Ramos (cell line): ENCODE measurements around the gene PRAMEF15.
"Not testable (repeated sequence)": the region's sequence is repeated elsewhere in the genome, so short reads cannot be mapped to it uniquely, and the experiment has no call there.

Experiments
- in situ Hi-C: fragments of 300-500 bp; cut with MboI; formaldehyde crosslinking; loops from one replicate; pipeline ENCODE4 v1.14.3; 2022; ENCODE audit warnings: low sequenced_read_pairs; ENCODE audit not compliant: unreplicated experiment

Gene PRAMEF15

GRCh38 chr1:13315281-13315680, at the start of gene PRAMEF15:
Gene PRAMEF15 (plus strand): TSS chr1:13315581. CDS start chr1:13318408, 2,827 bp downstream.
- in situ Hi-C loops, result not testable (repeated sequence)

GRCh38 chr1:13277016-13277415, 38.4 kb upstream of the PRAMEF15 start:
- in situ Hi-C loops, result not testable (repeated sequence)

GRCh38 chr1:13279617-13280016, 35.8 kb upstream of the PRAMEF15 start:
- in situ Hi-C loops, result not testable (repeated sequence)

GRCh38 chr1:13285037-13285436, 30.3 kb upstream of the PRAMEF15 start, which contains the start of gene PRAMEF8:
Gene PRAMEF8 (minus strand): TSS chr1:13285137. CDS start chr1:13284091, 1,046 bp downstream.
- in situ Hi-C loops, result not testable (repeated sequence)

- in situ Hi-C loops, result not testable (repeated sequence)
Measured at GRCh38 chr1:13289030-13289429, 26.4 kb upstream of the PRAMEF15 start.

GRCh38 chr1:13297216-13297931, 18.0 kb upstream of the PRAMEF15 start:
- in situ Hi-C loops, result not testable (repeated sequence)

GRCh38 chr1:13298699-13299098, 16.7 kb upstream of the PRAMEF15 start:
- in situ Hi-C loops, result not testable (repeated sequence)

- in situ Hi-C loops, result not testable (repeated sequence)
Measured at GRCh38 chr1:13302197-13302596, 13.2 kb upstream of the PRAMEF15 start.

- in situ Hi-C loops, result not testable (repeated sequence)
Measured at GRCh38 chr1:13303239-13303638, 12.1 kb upstream of the PRAMEF15 start, which contains the start of gene PRAMEF33. Gene PRAMEF33 (plus strand): TSS chr1:13303539. CDS start chr1:13305955, 2,416 bp downstream.

- in situ Hi-C loops, result not testable (repeated sequence)
Measured at GRCh38 chr1:13342496-13342895, 27.1 kb downstream of the PRAMEF15 start.

- in situ Hi-C loops, result not testable (repeated sequence)
Measured at GRCh38 chr1:13347034-13347433, 31.7 kb downstream of the PRAMEF15 start, which contains the start of gene PRAMEF14. Gene PRAMEF14 (minus strand): TSS chr1:13347134. CDS start chr1:13345314, 1,820 bp downstream.

GRCh38 chr1:13353476-13353875, 38.1 kb downstream of the PRAMEF15 start:
- in situ Hi-C loops, result loop anchor here (25.0 kb wide), 1 partner anchor 609 kb away; no protein-coding TSS in a partner anchor

- in situ Hi-C loops, result loop anchor here (25.0 kb wide), 1 partner anchor 608 kb away; no protein-coding TSS in a partner anchor
Measured at GRCh38 chr1:13354475-13354874, 39.1 kb downstream of the PRAMEF15 start.

GRCh38 chr1:13356774-13357173, 41.4 kb downstream of the PRAMEF15 start:
- in situ Hi-C loops, result loop anchor here (25.0 kb wide), 1 partner anchor 606 kb away; no protein-coding TSS in a partner anchor

- in situ Hi-C loops, result loop anchor here (25.0 kb wide), 1 partner anchor 600 kb away; no protein-coding TSS in a partner anchor
Measured at GRCh38 chr1:13362364-13362763, 47.0 kb downstream of the PRAMEF15 start.

GRCh38 chr1:13364928-13365327, 49.5 kb downstream of the PRAMEF15 start:
- in situ Hi-C loops, result loop anchor here (25.0 kb wide), 1 partner anchor 597 kb away; no protein-coding TSS in a partner anchor

- in situ Hi-C loops, result loop anchor here (25.0 kb wide), 1 partner anchor 596 kb away; no protein-coding TSS in a partner anchor
Measured at GRCh38 chr1:13366536-13366935, 51.2 kb downstream of the PRAMEF15 start.

GRCh38 chr1:13368544-13368943, 53.2 kb downstream of the PRAMEF15 start:
- in situ Hi-C loops, result loop anchor here (25.0 kb wide), 1 partner anchor 594 kb away; no protein-coding TSS in a partner anchor
